Body of pancreas (tissue), 4 donors: ENCODE results near the gene HNRNPA3.

ENCODE experiments used
- POLR2A ChIP-seq, 3 donors: fragments of 450-650 bp; IDR thresholded peaks; one replicate each; pipeline ENCODE4 v1.6.1; 2016; ENCODE audit warnings: antibody characterized with exemption in 3 of 3, mild to moderate bottlenecking in 2 of 3
- TF ChIP-seq, protein P1 (sequence below), 7 experiments: fragments of 450-650 bp in 4 of 7; fragments of 200-600 bp in 3 of 7; sonication (generic) in 3 of 7; IDR thresholded peaks; one replicate each; pipeline ENCODE4 v1.5.1; 2016 to 2019; ENCODE audit warnings: antibody characterized with exemption in 7 of 7

DNA sequence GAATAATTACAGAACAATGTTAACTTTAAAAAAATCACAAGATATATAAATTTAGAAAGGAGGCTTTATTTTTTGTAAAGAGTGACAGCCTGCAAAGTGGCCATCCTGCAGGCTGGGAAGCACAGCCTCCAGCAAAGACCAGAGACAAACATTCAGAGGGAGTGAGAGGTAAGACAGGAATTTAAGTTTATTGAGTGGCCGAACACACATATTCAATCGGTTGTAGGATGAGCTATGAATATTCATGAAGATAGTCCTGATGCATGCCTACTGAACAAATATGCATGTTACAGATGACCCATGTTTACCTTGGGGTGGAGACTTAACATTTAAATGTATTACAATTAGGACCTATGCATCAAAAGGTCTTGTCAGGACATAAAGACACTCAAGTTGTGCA is 33.4 kb upstream of the HNRNPA3 start:
- TF ChIP-seq, protein P1, sequence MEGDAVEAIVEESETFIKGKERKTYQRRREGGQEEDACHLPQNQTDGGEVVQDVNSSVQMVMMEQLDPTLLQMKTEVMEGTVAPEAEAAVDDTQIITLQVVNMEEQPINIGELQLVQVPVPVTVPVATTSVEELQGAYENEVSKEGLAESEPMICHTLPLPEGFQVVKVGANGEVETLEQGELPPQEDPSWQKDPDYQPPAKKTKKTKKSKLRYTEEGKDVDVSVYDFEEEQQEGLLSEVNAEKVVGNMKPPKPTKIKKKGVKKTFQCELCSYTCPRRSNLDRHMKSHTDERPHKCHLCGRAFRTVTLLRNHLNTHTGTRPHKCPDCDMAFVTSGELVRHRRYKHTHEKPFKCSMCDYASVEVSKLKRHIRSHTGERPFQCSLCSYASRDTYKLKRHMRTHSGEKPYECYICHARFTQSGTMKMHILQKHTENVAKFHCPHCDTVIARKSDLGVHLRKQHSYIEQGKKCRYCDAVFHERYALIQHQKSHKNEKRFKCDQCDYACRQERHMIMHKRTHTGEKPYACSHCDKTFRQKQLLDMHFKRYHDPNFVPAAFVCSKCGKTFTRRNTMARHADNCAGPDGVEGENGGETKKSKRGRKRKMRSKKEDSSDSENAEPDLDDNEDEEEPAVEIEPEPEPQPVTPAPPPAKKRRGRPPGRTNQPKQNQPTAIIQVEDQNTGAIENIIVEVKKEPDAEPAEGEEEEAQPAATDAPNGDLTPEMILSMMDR (IDR thresholded peaks at IDR 0.05) = no peak
- no peak for TF ChIP-seq POLR2A (IDR thresholded peaks at IDR 0.05)
